Stimulated activated CD4-positive, alpha-beta T cell treated with anti-CD3 and anti-CD28 coated beads, Interleukin-2, amount 100 ng/mL, for 24 hours (primary cell): ENCODE measurements around the gene FAM50A.

Source experiments
- DNase-seq, 2 donors: peaks; one replicate each; pipeline ENCODE4 v3.0.0-alpha.2; 2020

Gene FAM50A

DNA sequence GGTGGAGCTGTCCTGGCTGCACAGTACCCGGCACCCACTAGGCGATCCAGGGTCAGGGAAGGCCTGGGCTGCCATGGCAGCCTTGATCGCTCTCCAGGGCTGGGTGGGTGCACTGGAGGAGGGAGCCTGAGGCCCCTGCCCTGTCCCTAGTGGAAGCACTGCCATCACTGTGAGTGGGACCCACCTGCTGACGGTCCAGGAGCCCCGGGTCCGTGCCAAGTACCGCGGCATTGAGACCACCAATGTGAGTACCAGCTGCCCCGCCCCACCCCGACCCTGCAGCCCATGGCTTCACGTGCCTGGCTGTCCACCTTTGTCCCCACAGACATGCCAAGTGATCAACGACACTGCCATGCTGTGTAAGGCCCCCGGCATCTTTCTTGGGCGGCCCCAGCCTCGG, 23.0 kb downstream of the FAM50A start:
- no peak for DNase-seq

DNA sequence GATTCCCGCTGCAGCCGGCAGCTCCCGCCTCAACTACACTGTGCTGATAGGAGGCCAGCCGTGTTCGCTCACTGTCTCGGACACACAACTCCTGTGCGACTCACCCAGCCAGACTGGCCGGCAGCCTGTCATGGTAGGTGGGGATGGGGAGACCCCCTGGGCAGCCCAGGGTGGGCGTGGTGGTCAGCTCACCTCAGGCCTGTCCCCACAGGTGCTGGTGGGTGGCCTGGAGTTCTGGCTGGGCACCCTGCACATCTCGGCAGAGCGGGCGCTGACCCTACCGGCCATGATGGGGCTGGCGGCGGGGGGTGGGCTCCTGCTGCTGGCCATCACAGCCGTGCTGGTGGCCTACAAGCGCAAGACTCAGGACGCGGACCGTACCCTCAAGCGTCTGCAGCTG, 23.6 kb downstream of the FAM50A start:
- DNase-seq: no peak

DNA sequence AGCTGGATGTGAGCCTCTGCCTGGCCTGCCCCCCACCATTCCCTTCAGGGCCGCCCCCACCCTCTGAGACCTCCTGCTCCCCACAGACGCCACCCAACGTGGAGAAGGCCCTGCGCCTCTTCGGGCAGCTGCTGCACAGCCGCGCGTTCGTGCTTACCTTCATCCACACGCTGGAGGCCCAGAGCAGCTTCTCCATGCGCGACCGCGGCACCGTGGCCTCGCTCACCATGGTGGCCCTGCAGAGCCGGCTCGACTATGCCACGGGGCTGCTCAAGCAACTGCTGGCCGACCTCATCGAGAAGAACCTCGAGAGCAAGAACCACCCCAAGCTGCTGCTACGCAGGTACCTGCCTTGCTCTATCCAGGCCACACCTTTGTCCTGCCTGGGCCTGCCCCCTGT, 24.3 kb downstream of the FAM50A start:
- no peak for DNase-seq

DNA sequence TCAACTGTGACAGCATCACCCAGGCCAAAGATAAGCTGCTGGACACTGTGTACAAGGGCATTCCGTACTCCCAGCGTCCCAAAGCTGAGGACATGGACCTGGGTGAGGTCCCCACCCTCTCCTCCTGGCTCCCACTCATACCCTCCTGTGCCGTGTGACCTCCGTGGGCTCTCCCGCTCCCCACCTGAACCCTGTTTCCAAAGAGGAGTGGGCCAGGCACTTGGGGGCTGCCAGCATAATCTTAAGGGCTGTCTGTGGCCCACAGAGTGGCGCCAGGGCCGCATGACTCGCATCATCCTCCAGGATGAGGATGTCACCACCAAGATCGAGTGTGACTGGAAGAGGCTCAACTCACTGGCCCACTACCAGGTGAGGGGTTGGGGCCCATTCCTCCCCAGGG, 25.2 kb downstream of the FAM50A start:
- DNase-seq: no peak

DNA sequence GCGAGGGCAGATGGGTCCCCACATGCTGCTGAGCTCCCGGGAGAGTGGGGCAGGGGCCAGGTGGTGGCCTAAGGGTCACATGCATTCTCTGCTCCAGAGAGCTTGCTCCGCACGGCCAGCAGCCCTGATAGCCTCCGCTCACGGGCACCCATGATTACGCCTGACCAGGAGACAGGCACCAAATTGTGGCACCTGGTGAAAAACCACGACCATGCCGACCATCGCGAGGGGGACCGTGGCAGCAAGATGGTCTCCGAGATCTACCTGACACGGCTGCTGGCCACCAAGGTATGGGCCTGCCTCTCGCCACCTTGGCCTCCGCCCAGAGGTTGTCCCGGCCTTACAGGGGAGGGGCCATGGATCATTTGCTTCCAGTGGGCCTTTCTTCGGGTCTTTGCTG, 25.9 kb downstream of the FAM50A start:
- no peak for DNase-seq

DNA sequence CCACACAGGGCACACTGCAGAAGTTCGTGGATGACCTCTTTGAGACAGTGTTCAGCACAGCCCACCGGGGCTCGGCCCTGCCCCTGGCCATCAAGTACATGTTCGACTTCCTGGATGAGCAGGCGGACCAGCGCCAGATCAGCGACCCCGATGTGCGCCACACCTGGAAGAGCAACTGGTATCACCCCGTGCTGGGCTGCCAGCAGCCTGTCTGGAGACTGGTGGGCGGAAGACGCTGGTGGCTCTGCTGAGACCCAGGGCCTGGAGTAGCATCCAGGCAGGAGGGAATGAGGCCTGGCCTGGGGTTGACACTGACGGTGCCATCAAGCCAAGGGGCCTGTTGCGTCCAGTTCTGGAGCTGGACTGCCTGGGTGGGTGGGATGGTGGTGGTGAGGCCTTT, 26.5 kb downstream of the FAM50A start:
- DNase-seq: no peak

DNA sequence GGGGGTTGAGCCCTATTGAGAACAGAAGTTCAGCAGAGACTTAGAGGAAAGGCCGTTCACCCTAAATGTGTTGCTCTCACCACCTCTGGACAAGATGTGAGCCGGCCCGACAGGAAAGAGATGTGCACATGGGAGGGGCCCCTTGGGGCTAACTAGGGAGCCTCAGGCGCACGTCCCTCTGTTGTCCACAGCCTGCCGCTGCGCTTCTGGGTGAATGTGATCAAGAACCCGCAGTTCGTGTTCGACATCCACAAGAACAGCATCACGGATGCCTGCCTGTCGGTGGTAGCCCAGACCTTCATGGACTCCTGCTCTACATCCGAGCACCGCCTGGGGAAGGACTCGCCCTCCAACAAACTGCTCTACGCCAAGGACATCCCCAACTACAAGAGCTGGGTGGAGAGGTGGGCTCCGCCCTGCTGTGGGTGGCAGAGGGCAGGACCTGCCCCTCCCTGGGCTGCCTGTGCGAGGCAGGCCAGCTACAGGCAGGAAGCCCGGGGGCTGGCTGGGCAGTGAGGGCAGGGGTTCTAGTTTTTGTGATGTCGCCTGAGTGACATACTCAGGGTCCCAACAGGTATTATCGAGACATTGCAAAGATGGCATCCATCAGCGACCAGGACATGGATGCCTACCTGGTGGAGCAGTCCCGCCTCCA, 27.1 kb downstream of the FAM50A start:
- DNase-seq: no peak

DNA sequence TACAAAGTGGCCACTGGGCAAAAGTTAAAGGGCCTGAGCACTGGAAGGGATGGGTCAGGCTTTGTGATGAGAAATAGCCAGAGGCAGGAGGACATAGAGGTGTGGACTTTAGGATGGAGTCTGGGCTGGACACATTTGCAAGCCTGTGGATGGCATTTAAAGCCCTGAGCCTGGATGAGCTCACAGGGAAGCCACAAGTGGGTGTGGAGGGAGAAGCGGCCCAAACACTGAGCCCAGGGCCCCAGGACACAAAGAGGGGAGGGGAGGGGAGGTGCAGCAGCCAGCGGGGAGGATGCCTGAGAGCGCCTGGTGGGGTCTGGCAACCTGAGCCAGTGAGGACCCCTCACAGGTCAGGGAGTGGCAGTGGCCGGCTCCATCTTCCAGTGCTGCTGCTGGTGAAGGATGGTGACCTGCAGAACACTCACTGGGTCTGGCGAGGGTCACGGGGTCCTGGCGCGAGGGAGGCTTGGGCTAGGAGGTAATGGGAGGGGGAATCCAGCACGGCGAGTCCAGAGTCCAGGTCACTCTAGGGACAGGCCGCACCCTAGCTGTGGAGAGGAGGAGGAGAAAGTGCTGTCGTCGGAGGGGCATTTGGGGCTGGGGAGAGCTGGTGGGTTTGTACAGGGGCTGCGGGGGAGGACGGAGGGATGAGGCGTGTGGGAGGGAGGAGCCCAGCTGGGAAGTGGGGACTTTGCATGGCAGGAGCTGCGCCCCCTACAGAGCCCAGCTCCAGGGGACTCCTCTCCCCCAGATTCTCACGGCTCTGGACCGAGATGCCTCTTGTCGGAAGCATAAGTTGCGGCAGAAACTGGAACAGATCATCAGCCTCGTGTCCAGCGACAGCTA, 28.1 kb downstream of the FAM50A start:
- DNase-seq: no peak

DNA sequence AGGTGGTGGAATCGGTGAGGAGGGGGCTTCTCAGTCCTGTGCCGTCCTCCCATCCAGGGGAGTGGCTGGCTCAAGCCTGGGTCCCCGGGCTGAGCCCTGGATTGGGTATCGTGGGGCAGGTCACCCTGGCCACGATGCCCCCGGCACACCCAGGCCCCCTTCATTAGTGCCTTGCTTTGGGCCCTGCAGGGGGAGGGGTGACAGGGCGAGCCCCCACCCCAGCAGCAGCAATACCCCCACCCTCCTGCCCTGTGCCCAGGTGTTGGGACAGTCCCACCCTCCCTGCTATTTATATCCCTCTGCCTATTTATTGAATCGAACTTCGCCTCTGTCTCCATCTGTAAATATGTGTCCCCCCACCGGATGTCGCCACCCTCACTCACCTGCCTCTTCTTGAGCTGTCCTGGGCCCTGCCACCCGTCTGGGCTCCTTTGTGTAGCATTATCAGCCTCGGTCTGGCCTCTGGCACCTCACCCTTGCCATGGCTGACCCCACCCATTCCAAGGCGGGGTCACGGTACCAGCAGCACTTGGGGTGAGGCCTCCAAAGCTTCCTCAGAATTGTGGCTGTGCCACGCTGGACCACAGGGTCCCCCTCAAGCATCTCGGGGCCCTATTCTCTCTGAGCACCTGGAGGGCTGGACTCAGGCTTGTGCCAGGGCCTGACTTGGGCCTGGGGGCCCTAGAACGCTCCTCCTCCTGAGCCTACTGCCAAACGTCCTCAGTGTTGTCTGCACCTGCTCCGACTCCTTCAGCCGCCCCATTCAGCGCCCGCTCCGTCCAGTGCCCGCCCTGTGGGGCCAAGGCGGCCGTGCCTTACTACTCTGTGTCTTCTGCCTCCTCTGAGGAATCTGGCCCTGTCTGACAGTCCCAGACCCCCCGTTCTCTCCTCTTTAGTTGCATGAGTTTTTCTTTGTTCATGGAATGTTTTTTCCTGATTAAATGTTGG, 29.0 kb downstream of the FAM50A start:
- no peak for DNase-seq

DNA sequence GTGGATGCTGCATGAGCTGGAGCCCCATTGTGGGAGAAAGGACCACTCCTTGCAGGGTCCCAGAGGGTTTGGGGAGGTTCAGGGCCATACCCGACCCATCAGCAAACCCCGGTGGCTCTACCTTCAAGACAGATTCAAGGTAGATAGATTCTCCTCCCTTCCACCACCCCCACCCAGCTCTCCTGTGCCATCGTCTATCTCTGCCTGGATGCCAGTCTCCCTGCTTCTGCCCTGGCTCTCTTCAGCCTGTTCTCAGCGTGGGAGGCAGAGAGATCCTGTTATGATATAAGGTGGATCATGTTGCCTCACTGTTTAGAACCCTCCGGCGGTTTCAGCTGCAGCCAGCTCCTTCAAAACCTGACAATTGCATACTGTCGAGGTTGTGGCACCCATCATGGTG, 29.7 kb downstream of the FAM50A start:
- DNase-seq: no peak

DNA sequence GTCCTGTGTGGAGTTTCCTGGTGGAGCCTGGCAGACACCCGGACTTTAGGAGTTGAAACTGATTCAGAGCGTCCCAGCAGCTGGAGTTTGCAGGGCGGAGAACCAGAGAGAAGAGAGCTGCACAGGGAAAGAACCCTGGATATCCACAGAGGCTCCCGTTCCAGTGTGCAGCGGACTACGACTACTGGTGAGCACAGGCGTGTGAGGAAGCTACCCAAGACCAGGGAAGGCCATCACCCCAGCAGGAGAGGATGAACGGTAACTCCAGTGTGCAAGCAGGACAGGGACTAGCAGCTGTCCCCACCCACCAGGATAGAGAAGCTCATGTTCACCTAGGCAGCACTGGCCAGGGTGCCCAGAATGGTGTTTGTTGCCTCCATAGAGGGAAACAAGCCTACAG, 32.9 kb downstream of the FAM50A start:
- no peak for DNase-seq

DNA sequence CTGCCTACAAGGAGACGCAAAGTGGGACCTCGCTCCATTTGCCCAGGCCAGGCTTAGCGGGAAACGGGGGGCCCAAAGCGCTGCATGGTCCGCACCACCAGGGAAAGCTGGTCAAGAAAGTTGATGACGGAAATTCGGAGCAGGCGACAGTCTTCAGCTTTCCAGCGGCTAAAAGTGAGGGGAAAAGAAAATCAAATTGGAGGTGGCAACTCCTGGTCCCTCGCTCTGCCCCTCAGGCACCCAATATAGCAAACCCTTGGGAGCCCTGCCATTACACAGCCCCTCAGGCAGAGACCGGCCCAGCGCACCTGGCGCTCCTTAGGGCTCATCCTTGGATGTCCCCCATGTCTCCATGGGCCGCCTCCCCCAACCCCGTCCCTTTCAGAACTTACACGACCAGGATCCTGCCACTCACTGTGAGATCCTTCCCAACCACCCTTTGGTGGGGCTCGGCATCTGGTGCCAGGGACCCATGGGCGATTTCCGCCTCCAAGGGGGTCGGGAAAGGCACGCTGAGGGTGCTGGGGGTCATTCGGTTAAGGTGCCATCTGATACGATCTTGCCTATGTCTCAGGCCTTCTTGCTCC, 34.0 kb downstream of the FAM50A start:
- no peak for DNase-seq

DNA sequence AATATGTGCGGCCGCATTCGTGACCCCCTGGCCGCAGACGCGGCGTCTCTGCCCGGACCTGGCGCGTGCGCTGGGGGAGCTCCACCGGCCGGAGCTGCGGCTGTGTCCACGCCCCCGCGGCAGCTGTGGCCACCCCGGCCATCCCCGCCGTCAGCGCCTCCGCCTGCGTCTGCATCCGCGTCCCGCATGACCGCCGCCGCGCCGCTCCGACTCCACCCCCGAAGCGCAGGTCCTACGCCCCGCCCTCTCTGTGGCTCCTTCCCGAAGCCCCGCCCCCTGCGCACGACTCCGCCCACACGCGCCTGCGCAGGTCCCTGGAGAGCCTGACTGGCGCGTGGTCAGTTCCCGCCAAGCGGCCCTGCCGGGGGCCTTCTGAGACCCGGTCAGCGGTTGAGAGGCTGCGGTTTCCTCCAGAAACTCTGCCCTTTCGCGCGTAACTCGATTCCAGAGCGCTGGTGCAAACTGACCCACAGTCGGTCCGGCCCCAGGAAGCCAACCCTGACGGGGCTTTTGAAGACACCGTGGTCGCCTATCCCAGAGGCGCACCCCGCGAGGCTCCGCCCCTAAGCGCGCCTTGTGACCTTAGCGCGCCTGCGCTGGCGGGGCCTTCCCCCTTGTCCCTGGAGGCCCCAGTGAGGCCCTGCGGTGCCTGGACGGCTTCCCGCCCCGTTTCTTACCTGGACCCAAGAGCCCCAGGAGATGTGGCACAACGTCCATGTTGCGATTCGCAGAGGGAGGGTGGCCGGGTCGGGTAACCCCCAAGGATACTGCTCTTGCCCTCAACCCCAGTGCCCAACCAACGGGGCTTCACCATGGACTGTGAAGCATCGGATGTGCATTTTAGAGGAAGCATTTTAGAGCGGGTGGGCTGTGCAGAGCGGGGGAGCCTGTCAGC, 35.0 kb downstream of the FAM50A start, which contains the start of gene LAGE3:
Gene LAGE3, minus strand, starts transcription at position 554 of the 895 bp plus-strand sequence. Its CDS starts 366 bp downstream, at position 188.
- peak; percentile 94 to 96 for DNase-seq

DNA sequence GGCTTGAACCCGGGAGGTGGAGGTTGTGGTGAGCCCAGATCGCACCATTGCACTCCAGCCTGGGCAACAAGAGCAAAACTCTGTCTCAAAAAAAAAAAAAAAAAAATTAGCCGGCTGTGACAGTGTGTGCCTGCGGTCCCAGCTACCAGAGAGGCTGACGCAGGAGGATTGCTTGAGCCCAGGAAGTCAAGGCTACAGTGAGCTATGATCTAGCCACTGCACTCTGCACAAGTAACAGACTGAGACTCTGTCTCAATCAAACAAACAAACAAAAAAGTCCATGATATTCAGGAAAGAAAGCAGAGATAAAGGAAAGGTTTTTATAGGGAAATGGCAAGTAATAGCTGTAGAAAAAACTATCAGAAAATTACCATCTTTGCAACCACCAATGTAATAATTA, 37.3 kb downstream of the FAM50A start:
- DNase-seq: no peak

DNA sequence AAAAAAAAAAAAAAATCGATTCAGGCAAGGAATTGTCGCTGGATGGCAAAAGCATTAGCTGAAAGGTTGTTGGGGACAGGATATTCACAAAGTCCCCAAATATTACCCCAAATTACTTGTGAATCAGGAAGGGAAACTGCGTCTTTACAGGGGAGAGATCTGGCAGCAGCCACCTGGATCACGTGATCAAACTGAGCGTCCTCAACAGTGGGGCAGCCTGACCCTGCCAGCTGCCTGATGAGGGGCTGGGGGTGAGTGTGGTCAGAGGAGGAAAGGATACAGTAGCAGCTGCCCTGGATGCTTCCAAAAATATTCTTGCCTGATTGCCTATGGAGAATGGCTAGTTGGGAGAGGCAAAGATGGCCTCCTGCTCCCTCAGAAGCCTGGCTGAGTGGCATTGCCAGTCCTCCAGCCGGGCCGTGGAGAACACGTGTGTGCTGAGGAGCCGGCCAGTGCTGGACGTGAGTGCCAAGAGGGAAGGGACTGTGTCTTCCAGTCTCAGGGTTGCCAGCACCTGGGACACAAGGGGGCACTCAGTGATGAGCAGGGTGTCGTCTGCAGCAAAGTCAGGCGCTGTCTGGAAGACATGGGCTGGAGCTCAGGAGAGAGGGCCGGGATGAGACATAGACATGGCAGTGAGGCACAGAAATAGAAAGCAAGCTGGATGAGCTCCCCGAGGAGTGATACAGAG, 38.1 kb downstream of the FAM50A start:
- DNase-seq: no peak

DNA sequence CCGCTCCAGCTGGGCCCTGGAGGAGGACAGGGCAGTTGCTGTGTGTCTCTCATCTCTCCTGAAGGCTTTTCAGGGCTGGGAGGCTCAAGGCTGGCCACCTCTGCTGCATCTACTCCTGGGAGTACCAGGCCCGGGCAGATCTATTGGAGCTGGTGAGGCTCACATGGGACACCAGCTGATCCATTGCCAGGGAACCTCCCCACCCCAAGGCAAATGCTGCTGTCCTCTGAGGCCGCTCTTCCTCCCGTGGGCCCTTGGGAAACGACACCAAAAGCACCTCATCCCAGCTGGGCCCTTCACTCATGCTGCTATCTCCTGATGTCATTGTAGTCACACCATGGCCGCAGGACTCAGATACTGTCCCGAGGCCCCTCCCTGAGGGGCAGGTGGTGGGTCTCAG, 38.8 kb downstream of the FAM50A start:
- DNase-seq: no peak

DNA sequence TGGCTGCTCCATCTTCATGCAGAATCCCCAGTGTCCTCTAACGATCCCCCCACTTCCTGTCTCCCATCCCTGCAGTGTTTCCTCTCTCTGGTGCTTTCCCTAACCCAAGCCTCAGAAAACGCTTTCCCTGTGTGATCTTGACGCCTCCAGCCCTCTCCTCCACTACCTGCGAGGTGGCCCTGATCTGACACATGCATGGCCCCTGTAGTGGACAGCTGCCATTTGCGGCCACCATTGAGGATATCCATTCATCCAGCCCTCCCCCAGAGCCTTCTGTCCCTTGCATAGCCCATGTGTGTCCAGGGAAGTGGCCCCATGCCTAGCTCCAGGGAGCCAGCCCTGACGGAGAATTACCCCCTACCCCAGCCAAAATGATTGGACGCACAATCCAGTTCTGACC, 39.4 kb downstream of the FAM50A start:
- DNase-seq: no peak

DNA sequence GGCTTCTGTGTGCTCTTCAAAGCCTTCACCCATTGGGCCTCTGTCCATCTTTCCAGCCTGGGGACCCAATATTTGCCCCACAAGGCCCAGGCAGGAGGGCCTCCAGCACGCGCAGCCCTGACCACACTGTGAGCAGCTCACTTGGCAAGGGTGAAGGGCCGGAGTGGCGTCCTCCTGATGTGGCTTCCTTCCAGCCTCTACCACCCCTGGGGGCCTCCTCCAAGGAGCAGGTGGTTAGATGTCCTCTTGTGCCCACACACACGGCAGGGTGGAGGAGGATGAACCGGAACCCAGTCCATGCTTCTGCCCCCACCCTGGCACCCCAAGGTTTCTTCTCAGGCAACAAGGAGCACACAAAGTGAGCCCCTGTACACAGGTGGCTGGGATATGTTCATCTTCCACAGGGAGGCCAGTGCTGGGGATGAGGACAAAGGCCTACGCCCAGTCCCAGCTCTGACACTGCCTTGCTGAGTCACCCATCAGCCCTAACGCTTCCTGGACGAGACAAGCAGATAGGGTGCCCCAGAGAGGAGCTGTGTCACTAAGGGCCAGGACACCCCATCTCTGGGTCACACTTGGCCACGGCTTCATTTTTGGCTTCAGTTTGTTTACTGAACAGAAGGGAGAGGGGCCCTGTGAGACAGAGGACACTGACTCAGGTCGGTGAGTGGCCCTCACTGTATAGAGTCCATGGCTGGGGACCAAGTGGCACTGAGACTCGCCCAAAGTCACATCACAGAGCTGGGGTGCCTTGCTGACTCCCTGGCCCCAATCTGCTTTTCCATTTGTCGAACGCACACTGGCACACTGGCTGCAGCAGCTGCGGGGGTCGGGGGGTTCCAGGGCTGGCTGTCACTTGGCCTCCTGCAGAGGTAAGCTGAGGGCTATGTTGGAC, 40.6 kb downstream of the FAM50A start:
- DNase-seq: no peak

DNA sequence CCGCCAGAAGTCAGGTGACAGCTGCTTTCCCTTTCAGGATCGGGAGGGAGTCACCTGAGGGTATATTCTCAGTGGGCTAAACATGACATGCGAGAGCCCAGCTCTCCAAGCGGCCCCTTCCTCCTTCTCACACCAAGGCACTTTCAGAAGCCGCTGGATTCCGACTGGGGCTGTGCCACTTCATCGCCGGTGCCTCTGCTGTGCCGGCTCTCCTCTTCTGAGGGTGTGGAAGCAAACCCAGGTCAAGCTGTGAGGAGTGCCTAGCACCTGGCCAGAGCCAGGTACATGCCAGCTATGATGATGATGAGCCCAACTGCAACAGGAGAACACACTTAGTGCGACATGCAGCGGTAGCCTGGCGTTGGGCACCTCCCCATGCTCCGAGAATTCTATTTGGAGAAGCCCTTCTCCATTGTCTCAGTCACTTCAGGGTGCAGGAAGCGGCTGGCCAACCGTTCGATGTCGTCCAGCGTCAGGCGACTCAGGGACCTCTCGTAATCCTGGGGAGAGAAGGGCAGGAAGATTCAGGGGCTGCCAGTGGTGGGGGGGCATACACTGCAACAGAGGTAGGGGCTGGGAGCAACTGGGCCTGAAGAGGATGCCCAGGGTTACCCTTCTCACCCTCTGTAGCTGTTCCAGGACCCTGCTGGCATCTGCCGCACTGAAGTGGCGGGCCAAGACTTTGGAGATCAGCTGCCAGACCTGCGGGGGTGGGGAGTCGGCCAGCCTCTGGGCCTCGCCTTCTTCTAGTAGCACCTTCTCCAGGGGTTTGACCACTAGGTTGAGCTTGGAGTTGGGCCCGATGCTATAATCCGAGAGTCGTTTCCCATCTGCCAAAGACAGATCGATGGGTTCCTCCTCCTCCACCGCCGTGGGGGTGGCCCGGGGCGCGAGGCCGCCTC, 41.5 kb downstream of the FAM50A start:
- no peak for DNase-seq
